HG03196 (cell line): Measurements from ENCODE around the gene KIF25.
"Not testable (repeated sequence)": the region's sequence is repeated elsewhere in the genome, so short reads cannot be mapped to it uniquely, and the experiment has no call there.

Source experiments
- ATAC-seq: cut with Tn5 transposase; IDR thresholded peaks from one replicate; pipeline ENCODE4 v1.9.1; 2021; ENCODE audit not compliant: unreplicated experiment

KIF25 gene

GRCh38 chr6:167974640-167975344 lies 22.7 kb upstream of the KIF25 start:
- ATAC-seq: no peak

- no peak for ATAC-seq
Measured at GRCh38 chr6:167975458-167975857, 22.0 kb upstream of the KIF25 start.

DNA sequence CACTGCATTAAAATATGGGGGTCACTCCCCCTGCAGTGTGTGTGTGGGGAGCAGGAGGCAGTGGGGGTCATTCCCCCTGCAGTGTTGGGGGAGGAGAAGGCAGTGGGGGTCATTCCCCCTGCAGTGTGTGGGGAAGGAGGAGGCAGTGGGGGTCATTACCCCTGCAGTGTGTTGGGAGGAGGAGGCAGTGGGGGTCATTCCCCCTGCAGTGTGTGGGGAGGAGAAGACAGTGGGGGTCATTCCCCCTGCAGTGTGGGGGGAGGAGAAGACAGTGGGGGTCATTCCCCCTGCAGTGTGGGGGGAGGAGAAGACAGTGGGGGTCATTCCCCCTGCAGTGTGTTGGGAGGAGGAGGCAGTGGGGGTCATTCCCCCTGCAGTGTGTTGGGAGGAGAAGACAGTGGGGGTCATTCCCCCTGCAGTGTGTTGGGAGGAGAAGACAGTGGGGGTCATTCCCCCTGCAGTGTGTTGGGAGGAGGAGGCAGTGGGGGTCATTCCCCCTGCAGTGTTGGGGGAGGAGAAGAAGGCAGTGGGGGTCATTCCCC lies 21.3 kb upstream of the KIF25 start:
- not testable (repeated sequence) for ATAC-seq

GRCh38 chr6:167976708-167977107 lies 20.8 kb upstream of the KIF25 start:
- ATAC-seq: no peak

DNA sequence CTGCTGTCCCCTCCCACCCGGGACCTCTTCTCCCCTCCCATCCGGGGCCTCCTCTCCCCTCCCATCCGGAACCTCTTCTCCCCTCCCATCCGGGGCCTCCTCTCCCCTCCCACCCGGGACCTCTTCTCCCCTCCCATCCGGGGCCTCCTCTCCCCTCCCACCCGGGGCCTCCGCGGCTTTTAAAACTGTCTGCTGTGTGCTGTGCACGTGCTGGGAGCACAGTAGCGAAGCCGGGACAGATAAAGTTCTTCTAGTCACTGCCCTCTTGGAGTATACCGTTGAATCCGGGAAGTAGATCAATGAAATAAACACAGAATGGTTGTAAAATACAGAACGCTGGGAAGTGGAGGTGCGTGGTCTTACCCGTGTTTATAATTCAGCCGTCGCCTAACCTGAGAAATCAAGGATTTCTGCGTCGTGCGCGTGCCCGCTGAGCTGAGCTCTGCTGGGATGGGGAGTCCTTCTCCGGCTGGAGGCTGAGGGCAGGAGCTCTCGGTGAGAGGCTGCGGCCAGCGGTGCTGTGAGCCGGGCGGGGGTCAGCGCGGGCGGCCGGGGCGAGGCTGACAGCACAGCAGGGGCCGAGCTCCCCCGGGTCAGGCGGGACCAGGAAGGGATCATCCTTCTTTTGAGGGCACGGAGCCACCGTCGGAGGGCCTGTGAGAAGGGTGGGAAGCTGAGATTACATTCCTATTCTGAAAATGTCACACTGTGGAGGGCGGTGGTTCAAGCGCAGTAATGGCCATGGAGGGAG lies 19.6 kb upstream of the KIF25 start:
- no peak for ATAC-seq

- no peak for ATAC-seq
Measured at GRCh38 chr6:167978607-167979006, 18.9 kb upstream of the KIF25 start.

DNA sequence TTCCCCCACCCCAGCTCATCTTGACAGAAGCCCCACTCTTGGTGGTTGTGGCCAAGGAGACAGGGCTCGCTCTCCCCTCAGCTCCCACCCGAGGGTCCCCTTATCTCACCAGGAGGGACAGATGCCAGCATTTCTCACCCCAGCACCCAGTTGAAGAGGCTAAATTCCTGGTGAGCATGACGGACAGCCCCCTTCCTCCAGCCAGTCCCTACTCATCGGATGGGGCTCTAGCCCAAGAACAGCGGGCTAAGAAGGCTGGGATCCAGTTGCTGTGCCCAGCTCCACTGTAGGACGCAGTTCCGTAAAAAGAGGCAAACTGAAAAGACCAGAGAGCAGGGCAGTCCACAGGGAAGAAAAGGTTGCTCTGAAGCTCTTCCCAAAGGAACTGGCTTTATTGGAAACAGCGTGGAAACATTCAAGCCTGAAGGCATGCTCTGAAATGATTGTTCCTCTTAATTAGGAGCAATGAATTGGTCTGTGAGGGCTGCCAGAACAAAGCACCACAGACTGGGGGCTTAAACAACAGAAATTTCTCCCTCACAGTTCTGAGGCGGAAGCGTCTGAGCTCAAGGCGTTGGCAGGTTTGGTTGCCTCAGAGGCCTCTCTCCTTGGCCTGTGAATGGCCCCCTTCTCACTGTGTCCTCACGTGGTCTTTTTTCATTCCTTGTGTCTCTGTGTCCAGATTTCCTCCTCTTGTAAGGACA lies 17.9 kb upstream of the KIF25 start:
- ATAC-seq: no peak

- ATAC-seq: no peak
Measured at GRCh38 chr6:167980911-167981580, 16.4 kb upstream of the KIF25 start.

- no peak for ATAC-seq
Measured at GRCh38 chr6:167981916-167982462, 15.5 kb upstream of the KIF25 start.

DNA sequence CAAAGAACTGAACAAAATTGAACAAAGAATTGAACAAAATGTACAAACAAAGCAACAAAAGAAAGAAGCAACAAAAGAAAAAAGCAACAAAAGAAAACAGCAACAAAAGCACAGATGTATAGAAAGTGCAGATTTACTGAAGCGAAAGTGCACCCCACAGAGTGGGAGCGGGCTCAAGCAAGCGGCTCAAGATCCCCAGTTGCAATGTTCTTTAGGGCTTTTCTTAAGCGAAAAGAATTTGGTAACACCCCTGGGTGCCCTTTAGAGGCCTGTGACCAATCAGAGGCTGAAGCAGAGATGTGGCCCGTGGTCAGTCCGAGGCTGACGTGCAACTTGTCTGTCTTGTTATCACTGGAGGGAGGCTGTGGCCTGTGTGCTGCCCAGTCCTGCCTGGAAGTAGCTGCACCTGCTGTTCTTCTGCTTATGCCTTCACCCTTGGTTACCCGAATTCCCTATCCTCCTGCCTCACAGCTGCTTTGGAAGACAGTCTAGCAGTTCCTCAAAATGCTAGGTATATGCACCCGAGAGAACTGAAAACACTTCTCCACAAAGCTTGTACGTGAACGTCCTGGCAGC lies 13.2 kb upstream of the KIF25 start:
- ATAC-seq: no peak

- no peak for ATAC-seq
Measured at GRCh38 chr6:167984876-167985604, 12.4 kb upstream of the KIF25 start.

DNA sequence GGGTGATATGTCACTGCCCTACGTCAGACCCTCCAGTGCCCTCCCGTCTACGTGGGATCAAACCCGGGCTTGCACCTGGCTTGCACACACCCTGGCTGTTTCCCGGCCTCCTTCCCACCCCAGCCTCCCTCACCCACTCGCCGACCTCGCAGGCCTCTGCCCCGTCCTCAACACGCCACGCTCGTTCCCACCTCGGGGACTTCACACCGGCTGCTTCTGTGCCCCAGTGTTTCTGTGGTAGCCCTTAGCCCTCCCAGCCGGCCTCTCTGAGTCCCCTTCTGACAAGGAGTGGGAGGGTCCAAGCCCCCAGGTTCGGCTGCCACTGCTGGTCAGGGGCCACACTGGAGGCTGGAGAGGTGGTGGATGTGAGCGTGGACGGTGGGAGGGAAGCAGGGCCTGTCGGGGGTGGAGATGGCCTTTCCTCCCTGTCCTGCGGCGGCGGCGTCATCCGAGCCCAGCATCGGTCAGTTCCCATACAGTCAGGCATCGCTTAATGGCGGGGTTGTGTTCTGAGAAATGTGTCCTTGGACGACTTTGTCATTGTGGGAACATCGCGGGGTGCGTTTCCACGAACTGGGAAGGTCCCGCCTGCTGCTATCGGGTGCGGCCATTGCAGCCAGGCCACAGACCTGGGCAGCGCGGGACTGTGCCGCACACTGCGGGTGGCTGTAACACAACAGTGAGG lies 11.4 kb upstream of the KIF25 start:
- ATAC-seq: no peak

- no peak for ATAC-seq
Measured at GRCh38 chr6:167987396-167988153, 9.9 kb upstream of the KIF25 start.

DNA sequence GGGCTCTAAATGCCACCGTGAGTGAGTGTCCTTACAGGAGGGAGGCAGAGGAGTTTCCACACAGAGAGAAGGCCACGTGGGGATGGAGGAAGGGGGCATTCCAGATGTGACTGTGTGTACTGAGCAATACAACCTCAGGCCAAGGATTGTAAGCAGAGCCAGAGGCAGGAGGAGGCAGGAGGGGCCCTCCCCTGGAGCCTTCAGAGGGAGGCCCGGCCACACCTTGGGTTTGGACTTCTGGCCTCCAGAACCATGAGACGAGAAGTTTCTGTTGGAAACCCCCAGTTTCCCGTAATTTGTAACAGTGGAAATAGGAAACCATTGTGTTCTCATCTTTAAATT lies 9.3 kb upstream of the KIF25 start:
- ATAC-seq: no peak

DNA sequence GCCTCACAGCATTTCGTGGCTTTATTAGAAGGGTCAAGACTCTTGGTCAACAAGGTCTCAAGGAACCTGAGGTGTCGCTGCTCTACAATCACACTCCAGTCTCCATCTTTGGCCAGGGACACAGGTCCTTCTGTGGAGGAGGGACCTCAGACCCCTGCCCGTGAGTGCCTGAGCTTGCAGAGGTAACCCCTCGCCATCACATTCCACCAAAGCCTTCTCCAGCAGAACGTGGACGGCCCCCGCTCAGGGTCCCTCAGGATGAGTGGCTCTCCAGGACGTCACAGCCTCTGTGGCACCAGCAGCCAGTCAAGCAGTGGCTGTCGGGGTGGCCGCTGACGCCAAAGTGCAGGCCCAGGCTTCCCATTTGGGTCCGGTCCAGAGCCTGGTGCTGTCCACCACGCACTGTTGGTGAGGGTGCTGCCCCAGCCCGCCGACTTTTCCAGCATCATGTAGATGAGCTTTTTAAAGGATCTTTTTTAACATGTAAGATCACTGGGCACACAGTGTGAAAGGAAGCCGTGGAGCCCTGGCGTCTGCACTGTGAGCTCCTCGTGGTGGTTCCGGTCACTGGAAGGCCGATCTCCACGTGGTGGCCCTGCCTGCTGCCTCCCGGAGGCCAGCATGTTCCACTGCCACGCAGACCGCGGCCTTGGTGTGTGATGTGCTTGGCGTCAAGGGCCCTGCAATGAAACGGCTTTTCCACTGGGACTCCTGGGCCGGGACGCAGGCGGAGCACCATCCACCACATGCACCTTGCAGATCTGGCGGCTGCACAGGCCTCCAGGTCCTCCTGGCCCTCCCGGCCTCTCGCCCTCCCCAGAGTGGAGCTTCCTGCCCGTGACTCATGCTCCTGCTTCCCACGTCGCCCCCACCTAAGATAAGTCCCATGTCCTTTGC lies 8.3 kb upstream of the KIF25 start:
- no peak for ATAC-seq

- ATAC-seq: no peak
Measured at GRCh38 chr6:167990016-167990945, 7.2 kb upstream of the KIF25 start.

DNA sequence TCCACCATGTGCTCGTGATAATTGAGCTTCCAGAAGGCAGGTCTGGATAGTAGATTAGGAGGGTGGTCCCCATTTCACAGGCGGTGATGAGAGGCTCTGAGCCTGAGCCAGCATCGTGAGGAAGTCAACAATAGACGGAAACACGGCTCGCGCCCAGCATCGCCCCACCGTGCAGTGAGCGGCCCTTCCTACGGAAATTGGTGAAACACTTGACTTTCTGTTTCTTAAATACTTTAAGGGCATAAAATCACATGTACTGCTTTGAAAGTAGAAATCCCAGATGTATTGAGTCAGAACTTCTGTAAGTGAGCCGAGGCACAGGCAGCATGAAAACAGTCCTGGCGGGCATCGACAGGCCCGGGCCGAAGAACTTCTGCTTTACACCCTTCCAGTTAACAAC lies 4.3 kb upstream of the KIF25 start:
- ATAC-seq: no peak
